NCI-H446 treated with DMSO at 0.1 percent for 48 hours (cell line): ENCODE data around the gene TRIM40.

Experiments
- DNase-seq: peaks from one replicate; lab custom pipeline; 2025; lab: John Stamatoyannopoulos, UW

Gene TRIM40, protein sequence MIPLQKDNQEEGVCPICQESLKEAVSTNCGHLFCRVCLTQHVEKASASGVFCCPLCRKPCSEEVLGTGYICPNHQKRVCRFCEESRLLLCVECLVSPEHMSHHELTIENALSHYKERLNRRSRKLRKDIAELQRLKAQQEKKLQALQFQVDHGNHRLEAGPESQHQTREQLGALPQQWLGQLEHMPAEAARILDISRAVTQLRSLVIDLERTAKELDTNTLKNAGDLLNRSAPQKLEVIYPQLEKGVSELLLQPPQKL

DNA sequence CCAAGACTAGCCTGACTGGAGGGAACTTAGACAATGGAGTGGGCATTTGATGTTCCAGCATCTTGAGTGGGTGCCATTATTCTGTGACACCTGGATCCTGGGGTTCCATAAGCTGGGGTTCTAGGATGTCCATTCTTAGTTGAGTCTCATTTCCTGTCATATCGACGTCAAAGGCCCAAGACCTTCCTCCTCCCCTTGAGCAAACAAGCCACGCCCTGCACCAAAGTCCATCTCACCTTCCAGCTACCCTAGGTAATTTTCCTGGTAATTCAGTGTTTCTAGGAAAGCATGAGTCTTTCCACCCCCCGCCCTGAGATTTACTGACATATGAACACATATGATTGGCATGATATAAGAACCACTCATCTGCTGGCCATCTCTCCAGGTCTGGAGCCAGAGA is at the start of gene TRIM40:
Gene TRIM40, plus strand, starts transcription at position 384 of the 400 bp plus-strand sequence. CDS start 897 bp downstream, outside the sequence.
- DNase-seq, result no peak

DNA sequence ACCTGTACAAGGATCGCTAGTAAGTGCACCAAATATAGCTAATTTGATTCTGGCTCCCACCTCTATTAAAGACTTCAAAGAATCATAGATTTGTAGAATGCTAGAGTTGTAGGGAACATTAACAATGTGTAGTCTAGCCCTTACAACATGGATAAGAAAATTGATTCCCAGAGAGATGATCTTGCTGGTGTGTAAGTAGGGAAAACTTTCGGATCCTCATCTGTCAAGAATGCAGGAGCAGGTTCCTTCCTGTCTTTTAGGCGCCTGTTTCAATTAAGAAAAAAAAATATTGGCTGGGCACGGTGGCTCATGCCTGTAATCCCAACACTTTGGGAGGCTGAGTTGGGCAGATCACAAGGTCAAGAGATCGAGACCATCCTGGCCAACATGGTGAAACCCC is 48.1 kb upstream of the TRIM40 start:
- no peak for DNase-seq

DNA sequence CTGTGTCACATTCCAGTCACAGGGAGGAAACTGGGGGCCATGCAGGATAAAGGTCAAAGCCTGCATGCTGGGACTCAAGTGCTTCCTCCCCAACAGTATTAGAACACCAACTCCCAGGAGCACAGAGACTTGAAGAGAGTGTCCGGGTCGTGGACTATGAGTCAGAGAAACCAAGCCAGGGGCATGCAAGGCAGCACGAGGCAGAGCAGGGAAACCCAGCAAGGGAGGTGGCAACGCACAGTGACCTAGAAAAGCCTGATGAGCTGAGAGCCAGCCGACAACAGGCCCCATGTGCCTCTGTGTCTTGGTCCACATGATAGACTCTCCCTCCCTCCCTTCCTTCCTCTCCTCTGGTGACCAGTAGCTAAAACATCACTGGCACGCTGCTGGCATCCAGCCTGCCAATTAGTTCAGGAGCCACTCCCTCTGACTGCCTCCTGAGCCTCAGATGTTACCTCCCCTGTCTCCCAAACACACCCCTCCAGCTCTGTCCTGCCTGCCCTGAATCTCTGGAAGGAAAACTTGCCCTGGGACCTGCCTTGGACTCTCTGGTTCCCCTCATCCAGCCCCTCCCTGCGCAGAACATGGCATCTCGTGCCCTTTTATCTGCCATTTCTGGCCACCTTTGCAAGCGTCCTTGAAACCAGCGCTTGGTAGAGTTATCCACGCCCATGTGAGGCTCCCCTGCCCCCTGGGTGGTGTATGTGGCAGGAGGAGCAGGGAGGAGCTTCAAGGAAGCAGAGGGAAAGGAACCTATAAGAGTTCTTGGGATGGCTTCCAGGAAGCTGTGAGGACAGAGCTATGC is 44.2 kb upstream of the TRIM40 start:
- no peak for DNase-seq

DNA sequence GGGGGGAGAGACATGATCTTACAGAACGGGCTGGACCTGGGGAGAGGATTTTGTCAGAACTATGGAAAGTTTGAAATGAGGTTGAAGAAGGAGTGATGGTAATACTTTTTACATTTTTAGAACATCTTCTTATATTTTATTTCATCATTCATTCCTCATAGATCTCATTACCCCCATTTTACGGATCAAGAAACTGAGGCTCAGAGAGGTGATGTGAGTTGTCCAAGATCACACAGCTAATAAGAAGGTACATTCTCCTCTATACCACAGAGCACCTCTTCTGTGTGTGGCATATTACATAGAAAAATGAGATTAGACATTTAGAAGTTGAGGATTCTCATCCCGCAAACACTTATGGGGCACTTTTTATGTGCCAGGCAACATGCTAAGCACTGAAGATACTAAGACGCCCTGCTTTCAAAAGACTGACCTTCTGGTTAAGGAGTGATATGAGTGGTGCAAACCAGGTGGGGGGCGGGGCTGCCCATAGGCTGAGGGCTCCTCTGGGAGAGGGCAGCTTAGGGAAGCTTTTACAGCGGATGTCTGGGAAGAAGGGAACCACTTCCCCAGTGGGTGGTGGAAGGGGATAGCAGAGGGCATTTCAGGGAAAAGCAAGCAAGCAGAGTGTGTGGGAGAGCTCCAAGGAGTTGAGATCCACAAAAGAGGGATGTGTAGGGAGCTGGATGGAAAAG is 42.9 kb upstream of the TRIM40 start:
- no peak for DNase-seq

DNA sequence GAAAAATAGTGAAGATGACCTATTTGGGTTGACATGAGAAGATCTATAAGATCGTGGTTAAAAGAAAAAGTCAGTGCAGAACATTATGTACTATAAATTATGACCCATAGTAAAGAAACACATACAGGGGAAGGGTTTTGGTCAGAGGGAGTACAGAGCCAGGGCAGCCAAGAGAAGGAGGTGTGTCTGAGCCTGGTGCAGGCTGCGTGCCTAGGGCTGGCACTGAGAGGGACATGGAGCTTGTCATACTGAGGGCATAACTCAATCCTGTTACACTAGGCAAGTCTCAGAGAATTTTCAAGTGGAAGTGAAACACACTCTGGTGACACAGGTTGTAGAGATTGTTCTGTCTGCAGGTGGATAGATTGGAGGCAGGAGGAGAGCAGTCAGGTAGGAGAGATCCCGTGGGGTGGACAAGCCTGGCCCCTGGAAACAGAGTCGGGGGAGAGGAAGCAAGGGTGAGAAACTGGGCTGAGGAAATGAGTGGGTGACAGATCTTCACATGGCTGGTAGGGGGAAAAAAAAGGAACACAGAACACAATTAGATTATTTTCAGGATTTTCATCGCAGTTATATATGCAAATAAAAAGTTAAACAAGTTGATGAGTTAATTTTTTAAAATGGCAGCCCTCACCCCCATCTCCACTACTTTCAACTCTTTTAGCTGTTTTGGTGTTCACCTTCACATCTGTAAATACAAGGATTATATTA is 41.8 kb upstream of the TRIM40 start:
- DNase-seq, result no peak

DNA sequence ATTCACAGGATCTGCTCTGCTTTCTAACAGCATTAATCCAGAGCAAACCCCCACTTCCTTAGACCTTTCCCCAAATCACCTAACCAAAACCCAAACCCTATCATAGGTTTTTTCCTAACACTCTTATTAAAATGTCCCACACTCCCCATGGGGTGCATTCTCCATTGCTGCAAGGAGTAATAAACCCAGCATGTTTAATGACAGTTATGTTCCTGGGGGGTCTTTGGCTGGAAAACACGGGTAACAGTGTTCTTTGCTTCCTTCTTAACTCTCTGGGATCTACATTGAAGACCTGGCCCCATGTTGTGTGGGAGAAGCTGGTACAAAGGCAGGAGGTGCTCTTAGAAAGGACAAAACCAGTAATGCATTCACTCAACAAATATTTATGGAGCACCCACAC is 39.1 kb upstream of the TRIM40 start:
- no peak for DNase-seq

DNA sequence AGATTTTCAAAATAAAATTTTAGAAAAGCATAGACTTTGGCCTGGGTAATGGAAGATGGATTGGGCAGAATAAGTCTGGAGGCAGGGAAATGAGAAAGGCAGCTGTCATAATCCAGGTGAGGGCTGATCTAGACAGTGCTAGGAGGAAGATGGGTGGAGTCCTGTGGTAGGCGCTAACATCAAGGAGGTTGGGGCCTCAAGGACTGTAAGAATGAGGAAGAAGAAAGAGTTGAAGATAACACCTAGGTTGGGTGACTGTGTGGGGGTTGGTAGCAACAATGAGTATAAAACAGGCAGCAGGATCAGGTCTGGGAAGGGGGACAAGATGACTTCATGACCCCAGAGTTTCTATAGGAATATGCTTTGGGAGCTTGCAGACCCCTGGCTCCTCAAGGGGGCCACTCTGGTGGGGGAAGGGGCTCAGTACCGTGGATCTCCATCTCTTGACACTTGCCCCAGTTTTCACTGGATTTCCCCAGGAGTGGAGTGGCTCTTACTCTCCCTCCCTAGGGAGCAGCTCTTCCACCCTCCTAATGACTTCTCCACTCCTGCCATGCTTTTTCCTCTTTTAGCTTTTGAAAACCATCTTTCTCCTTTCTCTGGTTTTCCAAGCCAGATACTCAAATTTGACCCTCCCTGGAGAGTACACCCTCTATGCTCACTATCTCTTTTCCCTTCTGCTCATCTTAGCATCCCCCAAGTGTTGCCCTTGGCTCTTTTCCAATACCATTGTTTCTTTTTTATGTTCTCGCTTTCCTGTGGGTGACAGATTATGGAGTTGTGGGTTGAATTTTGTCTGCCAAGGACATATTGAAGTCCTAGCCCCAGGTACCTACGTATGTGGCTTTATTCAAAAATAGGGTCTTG is 37.8 kb upstream of the TRIM40 start:
- no peak for DNase-seq

DNA sequence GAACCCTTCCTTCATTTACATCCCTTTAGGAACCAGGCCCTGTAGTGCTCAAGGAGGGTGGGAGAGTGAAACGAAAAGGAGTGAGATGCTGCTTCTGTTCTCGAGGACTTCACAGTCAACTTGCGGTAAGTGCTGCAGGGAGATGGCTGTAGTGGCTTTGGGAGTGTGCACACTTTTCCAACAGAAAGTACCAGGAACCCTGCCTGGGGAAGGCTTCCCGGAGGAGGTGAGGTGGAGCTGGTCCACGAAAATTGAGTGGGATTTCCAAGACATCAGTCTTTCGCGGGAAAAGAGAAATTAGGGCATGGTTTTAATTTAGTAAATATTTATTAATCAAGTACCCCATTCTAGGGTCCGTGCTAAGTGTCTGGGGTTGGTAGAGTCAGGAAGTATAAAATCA is 35.8 kb upstream of the TRIM40 start:
- DNase-seq, result no peak

DNA sequence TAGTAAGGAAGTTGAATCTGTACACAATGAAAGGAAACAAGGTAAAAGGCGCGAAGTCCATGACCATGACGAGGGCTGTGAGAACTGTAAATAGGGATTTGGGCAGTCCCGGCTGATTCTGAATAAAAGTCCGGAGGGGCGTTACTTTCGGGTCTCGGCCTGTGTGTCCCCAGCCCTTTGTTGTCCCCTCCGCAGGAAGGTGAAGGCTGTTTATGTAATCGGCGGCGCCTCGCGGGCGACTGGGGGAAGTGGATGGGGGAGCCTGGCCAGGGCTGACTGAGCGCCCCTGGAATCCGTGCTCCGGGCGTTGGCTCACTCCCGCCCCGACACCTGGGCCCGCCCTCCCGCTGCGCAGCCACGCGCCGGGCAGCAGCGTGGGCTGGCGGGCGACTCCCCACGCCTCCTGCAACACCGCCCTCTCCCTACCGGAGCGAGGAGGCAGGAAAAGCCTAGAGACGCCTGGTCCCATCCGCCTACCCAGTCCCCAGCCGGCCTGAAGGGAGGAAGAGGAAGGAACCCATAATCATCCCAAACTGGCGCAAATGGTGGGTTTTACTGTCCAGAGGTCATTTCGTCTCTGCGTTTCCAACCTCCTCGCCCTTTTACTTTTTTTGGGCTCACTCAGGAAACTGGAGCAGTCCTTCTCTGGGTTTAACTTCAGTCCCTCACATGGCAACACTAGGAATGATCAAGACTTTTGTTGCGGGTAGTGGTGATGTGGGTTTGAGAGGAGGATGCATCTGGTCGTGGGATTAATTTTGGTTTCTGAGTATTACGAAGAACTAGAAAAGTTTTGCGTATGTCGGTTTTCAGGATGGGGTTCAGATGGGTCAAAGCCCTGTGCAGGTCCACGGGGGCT is 35.1 kb upstream of the TRIM40 start:
- DNase-seq, result no peak

DNA sequence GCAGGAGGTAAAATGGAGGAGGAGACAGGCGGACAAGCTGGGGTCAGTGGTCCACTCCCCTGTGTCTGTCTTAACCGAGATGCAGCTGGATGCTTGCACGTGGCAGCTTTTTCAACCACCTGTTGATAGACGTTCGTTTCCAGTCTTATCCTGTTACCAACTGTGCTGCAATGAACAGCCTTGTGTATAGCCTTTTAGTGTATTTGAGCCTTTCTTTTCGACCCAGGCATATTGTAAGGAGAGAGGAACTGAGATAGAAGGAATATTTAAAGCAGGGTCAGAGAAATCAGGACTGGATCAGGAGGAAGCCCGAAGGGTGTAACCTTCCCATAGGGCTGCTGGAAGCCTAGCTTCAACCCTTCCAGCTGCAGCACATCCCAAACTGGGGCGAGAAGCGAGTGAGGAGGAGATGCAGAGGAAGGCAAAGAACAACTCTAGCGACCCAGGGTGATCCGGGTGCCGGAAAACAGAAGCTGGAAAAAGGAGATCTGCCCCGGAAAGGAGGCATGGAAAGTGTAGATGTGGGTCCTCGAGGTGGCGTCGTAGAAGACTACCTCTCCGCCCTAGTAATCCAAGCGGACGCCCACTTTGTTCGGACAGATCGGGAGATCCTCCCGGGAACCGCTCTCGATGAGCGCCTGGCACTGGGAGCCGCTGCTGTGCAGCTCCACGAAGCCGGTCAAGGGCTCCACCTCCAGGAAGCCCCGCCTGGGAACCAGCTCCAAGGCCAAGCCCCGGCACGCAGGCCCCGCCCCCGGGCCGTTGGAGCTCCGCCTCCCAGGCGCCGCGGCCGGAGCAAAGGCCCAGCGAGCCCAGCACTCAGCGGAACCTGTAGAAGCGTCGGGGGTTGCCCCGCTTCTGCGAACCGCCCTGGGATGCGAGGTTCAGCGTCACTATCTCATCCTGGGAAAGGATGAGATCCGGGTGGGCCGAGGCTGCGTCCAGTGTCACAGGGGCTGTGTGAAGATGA is 34.2 kb upstream of the TRIM40 start:
- no peak for DNase-seq

DNA sequence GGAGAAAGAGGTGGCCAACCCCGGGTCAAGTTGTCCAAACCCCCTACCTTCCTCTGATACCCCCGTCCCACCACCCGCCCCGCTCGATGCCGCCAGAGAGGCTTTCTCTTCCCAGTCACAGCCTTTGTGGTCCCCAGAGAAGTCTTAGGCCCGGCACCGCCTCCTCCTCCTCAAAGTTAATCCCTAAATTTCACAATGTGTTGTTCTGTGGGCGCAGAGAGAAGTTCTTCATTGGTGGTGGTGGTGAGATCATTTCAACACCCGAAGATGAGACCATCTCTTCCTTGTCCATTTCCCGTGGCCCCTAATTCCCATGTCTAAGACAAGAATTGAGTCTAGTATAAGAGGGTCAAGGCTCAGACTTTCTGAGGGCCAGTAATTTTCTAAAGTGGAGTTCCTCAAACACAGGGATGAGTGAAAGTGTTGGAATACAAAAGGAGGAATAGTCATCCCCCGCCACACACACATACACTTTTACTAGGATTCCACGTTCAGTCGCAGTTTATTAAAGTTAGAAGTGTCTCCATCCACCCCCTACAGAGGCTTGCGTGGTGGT is 33.4 kb upstream of the TRIM40 start:
- DNase-seq, result no peak

DNA sequence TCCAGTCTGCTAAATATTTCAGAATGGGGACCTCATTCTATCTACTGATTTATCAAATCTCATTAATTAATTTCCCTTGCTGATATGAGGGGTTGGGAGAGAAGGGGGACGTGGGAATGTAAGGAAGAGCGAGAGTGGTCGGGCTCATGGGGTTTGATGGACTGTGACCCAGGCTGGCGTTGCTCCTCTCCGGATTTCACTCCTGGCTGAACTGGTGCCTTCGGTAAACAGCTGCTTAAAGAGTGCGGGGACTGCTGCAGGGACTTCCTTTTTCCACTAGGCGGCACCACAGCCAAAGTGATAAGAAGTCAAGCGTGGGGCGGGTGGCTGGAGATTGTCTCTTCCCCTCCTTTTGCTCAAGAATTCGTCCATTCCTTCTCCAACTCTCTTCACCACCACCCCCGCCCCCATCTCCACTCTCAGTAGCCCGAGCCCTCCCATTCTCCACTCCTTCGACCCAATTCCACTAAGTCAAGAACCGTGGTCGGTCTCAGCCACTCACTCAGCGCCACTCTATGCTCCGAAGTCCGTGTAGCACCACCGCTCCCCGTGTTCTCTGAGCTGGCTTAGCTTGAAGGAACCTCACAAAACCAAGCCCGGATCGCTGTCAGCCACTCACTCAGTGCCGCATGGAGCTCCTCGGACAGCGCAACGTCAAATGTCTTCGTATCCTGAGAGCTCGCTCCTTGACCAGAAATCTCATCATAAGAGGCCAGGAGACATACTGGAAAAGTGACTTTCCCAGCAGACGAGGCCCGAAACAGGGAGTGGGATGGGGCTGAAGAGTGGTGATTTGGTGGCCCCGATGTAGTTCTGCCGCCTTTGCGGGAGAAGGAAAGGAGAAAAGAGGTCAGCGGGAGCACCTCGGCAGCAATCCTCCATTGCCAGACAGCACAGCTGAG is 32.7 kb upstream of the TRIM40 start:
- peak; percentile 67 for DNase-seq

DNA sequence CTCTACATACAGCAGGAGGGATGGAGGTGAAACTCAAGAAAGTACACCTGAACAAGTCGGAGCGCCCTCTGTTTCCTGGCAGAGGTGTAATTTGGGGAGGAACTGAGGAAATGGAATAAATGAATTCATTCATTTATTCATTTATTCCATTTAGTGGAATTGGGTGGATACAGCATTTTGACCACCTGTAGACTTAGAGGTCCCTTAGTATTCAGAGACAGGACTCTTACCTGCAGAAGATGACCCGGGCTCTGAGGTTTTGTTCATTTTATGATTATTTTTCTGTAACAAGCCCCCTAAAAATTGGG is 32.1 kb upstream of the TRIM40 start:
- no peak for DNase-seq

DNA sequence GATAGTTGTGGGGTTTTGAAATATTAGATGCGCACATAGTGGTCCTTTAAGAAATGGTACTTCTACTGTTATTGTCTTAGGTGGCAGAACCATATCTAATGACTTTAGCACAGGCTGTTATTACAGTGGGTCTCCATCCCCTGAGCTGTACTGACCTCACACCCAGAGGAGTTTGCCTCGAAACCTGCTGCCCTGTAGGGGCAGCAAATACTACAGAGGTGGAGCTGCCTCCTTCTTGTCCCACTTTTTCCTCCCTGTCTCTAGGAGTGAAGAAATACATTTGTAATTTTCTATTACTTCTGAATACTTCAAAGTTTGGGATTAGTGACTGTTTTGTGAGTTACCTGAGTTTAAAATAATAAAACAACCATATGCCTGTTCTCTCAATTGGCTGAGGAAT is 31.3 kb upstream of the TRIM40 start:
- no peak for DNase-seq

DNA sequence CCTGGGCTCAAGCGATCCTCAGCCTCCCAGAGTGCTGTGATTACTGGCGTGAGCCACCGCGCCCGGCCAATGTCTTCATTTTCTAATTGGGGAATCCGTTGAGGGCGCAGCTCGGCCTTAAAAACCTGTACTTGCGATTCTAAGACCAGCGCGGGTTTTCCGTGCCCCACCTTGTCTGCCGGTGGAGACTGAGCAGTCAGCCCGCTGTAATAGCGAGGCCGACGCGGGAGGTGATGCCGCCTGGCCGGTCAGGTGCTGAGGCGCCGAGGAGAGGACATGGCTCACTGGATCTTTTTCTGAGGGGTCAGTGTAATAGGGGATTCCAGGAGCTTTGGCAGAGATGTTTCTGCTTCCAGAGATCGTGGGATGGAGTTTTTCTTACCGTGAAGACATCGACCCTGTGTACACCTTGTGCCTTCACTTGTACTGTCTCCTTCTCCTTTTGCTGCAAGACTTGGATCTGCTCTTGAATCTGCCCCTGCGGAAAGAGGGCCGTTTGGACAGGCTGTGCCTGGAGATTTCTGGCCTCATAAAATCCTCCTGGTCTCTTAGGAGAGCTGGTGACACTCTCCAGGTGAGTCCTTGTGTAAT is 24.6 kb upstream of the TRIM40 start:
- DNase-seq, result no peak

DNA sequence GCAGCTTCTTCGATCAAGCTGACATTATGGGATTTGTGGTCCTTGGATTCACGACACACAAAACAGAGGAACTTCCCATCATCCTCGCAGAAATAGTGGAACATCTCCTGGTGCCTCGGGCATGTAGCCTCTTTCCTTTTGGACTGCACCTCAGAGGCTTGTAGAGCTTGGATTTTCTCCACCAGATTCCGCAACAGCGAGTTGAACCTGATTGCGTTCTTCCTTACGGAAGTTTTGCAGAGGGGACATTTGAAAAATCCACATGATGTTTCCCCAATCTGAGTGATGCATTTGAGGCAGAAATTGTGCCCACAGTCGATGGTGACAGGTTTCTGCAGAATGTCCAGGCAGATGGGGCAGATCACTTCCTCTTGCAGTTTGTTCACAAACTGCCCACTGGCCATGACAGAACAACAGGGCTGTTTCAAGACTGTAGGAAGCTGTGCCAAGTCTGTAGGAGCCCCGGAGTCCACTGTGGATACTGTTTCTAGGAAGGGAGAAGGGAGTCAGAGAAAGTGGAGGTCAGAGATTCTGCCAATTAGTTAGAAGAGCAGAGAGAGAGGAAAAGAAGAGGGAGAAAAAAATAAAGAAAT is 23.4 kb upstream of the TRIM40 start:
- no peak for DNase-seq
